WERI-Rb-1 (cell line): Measurements from ENCODE around the gene TUBA8.

Experiments used
- DNase-seq: peaks from one replicate; pipeline ENCODE4 v3.0.0-alpha.2; 2020
- H3K27ac ChIP-seq: fragments of 250-450 bp; sonication (Bioruptor Pico); 2 replicates; pipeline ENCODE4 v1.5.1; 2020; ENCODE audit warnings: mild to moderate bottlenecking, moderate library complexity
- H3K27me3 ChIP-seq: fragments of 250-450 bp; sonication (Bioruptor Pico); 2 replicates; pipeline ENCODE4 v1.5.1; 2021; ENCODE audit warnings: mild to moderate bottlenecking, low read depth, moderate library complexity; ENCODE audit not compliant: insufficient read depth, severe bottlenecking
- H3K36me3 ChIP-seq: fragments of 250-450 bp; sonication (Bioruptor Pico); 2 replicates; pipeline ENCODE4 v1.5.1; 2020; ENCODE audit warnings: mild to moderate bottlenecking, moderate library complexity
- H3K4me3 ChIP-seq: 2 replicates; pipeline ENCODE4 v1.5.1; 2011; ENCODE audit warnings: low read depth, mild to moderate bottlenecking, control low read depth, low read length
- H3K9me3 ChIP-seq: fragments of 250-450 bp; sonication (Bioruptor Pico); 2 replicates; pipeline ENCODE4 v1.5.1; 2021; ENCODE audit warnings: mild to moderate bottlenecking, moderate library complexity; ENCODE audit not compliant: severe bottlenecking
- CTCF ChIP-seq: IDR thresholded peaks from 2 replicates; pipeline ENCODE4 v1.5.1; 2011; ENCODE audit warnings: low read depth, mild to moderate bottlenecking, control low read depth, inconsistent platforms, low read length

Gene TUBA8

GRCh38 chr22:18111759-18112330, 1.2 kb downstream of the TUBA8 start:
- Histone ChIP-seq H3K27me3 (peaks cover 4% of the 10 kb centered on the region), H3K4me3 (no peak overlapping the region), H3K9me3 (no peaks in the 10 kb centered on the region), H3K27ac (no peak overlapping the region), H3K36me3 (no peaks in the 10 kb centered on the region)
- DNase-seq, result no peak
- TF ChIP-seq CTCF, result no peak

- Histone ChIP-seq H3K4me3 (no peak overlapping the region), H3K36me3 (no peaks in the 10 kb centered on the region)
Measured at GRCh38 chr22:18112440-18112839, 1.8 kb downstream of the TUBA8 start.

GRCh38 chr22:18113680-18114394, 3.2 kb downstream of the TUBA8 start:
- no peaks in the 10 kb centered on the region for H3K36me3 ChIP-seq

More at GRCh38 chr22:18112440-18112839, 1.8 kb downstream of the TUBA8 start:
- no peak for TF ChIP-seq CTCF
- Histone ChIP-seq H3K9me3 (no peaks in the 10 kb centered on the region), H3K27ac (no peak overlapping the region), H3K27me3 (peaks cover 4% of the 10 kb centered on the region)
- no peak for DNase-seq

GRCh38 chr22:18114495-18114894, 3.9 kb downstream of the TUBA8 start:
- H3K27ac ChIP-seq, result no peak overlapping the region
- no peaks in the 10 kb centered on the region for H3K9me3 ChIP-seq
- TF ChIP-seq CTCF, result no peak
- peaks cover 4% of the 10 kb centered on the region for H3K27me3 ChIP-seq
- H3K4me3 ChIP-seq, result no peak overlapping the region
- no peak for DNase-seq
- H3K36me3 ChIP-seq, result no peaks in the 10 kb centered on the region

More at GRCh38 chr22:18113680-18114394, 3.2 kb downstream of the TUBA8 start:
- Histone ChIP-seq H3K4me3 (no peak overlapping the region), H3K9me3 (no peaks in the 10 kb centered on the region), H3K27me3 (peaks cover 4% of the 10 kb centered on the region), H3K27ac (no peak overlapping the region)
- TF ChIP-seq CTCF, result no peak
- no peak for DNase-seq

- DNase-seq, result no peak
- TF ChIP-seq CTCF, result no peak
Measured at GRCh38 chr22:18114976-18115652, 4.5 kb downstream of the TUBA8 start.

More at GRCh38 chr22:18114976-18115652, 4.5 kb downstream of the TUBA8 start:
- Histone ChIP-seq H3K27me3 (peaks cover 4% of the 10 kb centered on the region), H3K4me3 (no peak overlapping the region), H3K27ac (no peak overlapping the region), H3K9me3 (no peaks in the 10 kb centered on the region), H3K36me3 (no peaks in the 10 kb centered on the region)
